Fibroblast of lung (primary cell): ENCODE measurements around the gene CTF1. TPM values are rescaled to one million over a fixed set of nuclear protein-coding genes. Genes with fewer than 3 reads are reported as not detected.
"Not testable (repeated sequence)": the region's sequence is repeated elsewhere in the genome, so short reads cannot be mapped to it uniquely, and the experiment has no call there.

Source experiments
- DNase-seq, 2 donors: peaks; one replicate each; pipeline versions ENCODE4 v3.0.0 to v3.0.0-alpha.2; 2010; ENCODE audit warnings: low read depth in 2 of 2
- H2AFZ ChIP-seq: 2 replicates; pipeline ENCODE4 v1.5.1; 2012; ENCODE audit warnings: low read length, control low read depth, inconsistent platforms
- H3K27ac ChIP-seq: 2 replicates; pipeline ENCODE4 v1.5.1; 2011; ENCODE audit warnings: low read length, control low read depth; ENCODE audit not compliant: insufficient read depth
- H3K27me3 ChIP-seq: 2 replicates; pipeline ENCODE4 v1.5.1; 2011; ENCODE audit warnings: mild to moderate bottlenecking, low read length; ENCODE audit not compliant: control insufficient read depth, insufficient read depth
- H3K36me3 ChIP-seq: 2 replicates; pipeline ENCODE4 v1.5.1; 2011; ENCODE audit warnings: low read length; ENCODE audit not compliant: control insufficient read depth, insufficient read depth
- H3K4me1 ChIP-seq: 2 replicates; pipeline ENCODE4 v1.5.1; 2011; ENCODE audit warnings: low read length; ENCODE audit not compliant: control insufficient read depth, insufficient read depth; ENCODE audit errors: extremely low read depth
- H3K4me2 ChIP-seq: 2 replicates; pipeline ENCODE4 v1.5.1; 2011; ENCODE audit warnings: low read length, control low read depth; ENCODE audit not compliant: insufficient read depth; ENCODE audit errors: extremely low read depth
- H3K4me3 ChIP-seq, 4 experiments: fragments of 200-600 bp in 1 of 4; sonication (generic) in 1 of 4; replicated peaks in 1 of 4; 2 replicates each; pipeline ENCODE4 v1.5.1; 2011 to 2016; ENCODE audit warnings: low read length in 4 of 4, low read depth in 3 of 4, mild to moderate bottlenecking in 3 of 4, control low read depth in 2 of 4, inconsistent platforms in 1 of 4, mixed read lengths in 1 of 4; ENCODE audit not compliant: insufficient read depth in 1 of 4; ENCODE audit errors: control extremely low read depth in 1 of 4
- H3K79me2 ChIP-seq: 2 replicates; pipeline ENCODE4 v1.5.1; 2012; ENCODE audit warnings: mild to moderate bottlenecking, low read length, inconsistent platforms; ENCODE audit not compliant: control insufficient read depth, insufficient read depth
- H3K9ac ChIP-seq: 2 replicates; pipeline ENCODE4 v1.5.1; 2011; ENCODE audit warnings: mild to moderate bottlenecking, low read length, control low read depth; ENCODE audit not compliant: insufficient read depth
- H3K9me3 ChIP-seq: 2 replicates; pipeline ENCODE4 v1.5.1; 2012; ENCODE audit warnings: low read depth, low read length; ENCODE audit not compliant: control insufficient read depth, insufficient read depth
- H4K20me1 ChIP-seq: 2 replicates; pipeline ENCODE4 v1.5.1; 2011; ENCODE audit warnings: low read length; ENCODE audit not compliant: control insufficient read depth, insufficient read depth; ENCODE audit errors: extremely low read depth
- EZH2 ChIP-seq: IDR thresholded peaks from 2 replicates; pipeline ENCODE4 v1.5.1; 2012; ENCODE audit warnings: low read length, control low read depth, mild to moderate bottlenecking; ENCODE audit errors: missing control alignments
- polyA plus RNA-seq, 2 donors: library from polyadenylated mRNA; depleted of rRNA in 1 of 2; stranded (reverse) in 1 of 2; unstranded in 1 of 2; fragments of >200 nt; gene quantifications; 2 replicates each; pipeline ENCODE4 v1.2.1, GENCODE V29; 2011 to 2012; ENCODE audit warnings: missing spikeins in 1 of 2
- total RNA-seq: library from RNA; depleted of rRNA; stranded (reverse); fragments of >200 nt; gene quantifications from 2 replicates; pipeline ENCODE4 v1.2.1, GENCODE V29; 2014
- TF ChIP-seq, protein P1 (sequence below), 2 donors: IDR thresholded peaks in 1 of 2; conservative IDR thresholded peaks in 1 of 2; 1 replicate in 1 of 2; 2 replicates in 1 of 2; pipeline ENCODE4 v1.5.1; 2011 to 2012; ENCODE audit warnings: low read length in 2 of 2, control low read depth in 1 of 2, inconsistent platforms in 1 of 2, low read depth in 1 of 2, mild to moderate bottlenecking in 1 of 2

CTF1 gene
- total and polyA plus RNA-seq, 2 donors (not counting 1 experiment from before 2014, with no cell fraction given): 5.3 to 8.8 TPM

DNA sequence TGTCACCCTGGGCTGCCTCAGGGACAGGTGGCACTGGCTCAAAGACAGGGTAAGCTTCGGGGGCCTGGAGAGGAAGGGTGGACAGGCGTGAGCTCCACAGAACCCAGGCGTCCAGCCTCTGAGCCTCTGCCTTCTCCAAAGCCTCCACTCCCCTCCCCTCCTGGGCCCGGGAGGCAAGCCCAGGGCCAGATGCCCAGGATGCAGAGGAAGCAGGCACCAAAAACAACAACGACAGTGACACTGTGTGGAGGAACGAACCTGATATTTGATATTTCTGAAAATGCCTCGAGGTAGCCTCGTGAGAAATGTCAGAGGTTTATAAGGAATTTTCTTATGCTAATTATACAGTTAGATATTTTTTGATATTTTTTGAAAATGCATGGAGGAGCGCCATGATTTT lies 8.5 kb upstream of the CTF1 start:
- H3K4me2 ChIP-seq: no peak overlapping the region
- peaks cover 12% of the 10 kb centered on the region for H3K36me3 ChIP-seq
- DNase-seq: no peak
- H2AFZ ChIP-seq: no peak overlapping the region
- H3K4me3 ChIP-seq: no peak overlapping the region
- no peak for TF ChIP-seq EZH2
- TF ChIP-seq, protein P1, sequence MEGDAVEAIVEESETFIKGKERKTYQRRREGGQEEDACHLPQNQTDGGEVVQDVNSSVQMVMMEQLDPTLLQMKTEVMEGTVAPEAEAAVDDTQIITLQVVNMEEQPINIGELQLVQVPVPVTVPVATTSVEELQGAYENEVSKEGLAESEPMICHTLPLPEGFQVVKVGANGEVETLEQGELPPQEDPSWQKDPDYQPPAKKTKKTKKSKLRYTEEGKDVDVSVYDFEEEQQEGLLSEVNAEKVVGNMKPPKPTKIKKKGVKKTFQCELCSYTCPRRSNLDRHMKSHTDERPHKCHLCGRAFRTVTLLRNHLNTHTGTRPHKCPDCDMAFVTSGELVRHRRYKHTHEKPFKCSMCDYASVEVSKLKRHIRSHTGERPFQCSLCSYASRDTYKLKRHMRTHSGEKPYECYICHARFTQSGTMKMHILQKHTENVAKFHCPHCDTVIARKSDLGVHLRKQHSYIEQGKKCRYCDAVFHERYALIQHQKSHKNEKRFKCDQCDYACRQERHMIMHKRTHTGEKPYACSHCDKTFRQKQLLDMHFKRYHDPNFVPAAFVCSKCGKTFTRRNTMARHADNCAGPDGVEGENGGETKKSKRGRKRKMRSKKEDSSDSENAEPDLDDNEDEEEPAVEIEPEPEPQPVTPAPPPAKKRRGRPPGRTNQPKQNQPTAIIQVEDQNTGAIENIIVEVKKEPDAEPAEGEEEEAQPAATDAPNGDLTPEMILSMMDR (conservative IDR thresholded peaks at IDR 0.05 in 1 of 2, IDR thresholded peaks at IDR 0.05 in 1 of 2; ENCODE audit: low read depth in 1 of 2, low read length in 2 of 2): no peak
- H3K4me1 ChIP-seq: peaks cover 2% of the 10 kb centered on the region
- H3K27me3 ChIP-seq: no peaks in the 10 kb centered on the region
- no peaks in the 10 kb centered on the region for H3K9me3 ChIP-seq
- no peak overlapping the region for H3K9ac ChIP-seq
- H4K20me1 ChIP-seq: no peaks in the 10 kb centered on the region
- H3K27ac ChIP-seq: no peak overlapping the region
- H3K79me2 ChIP-seq: peaks cover 5% of the 10 kb centered on the region

DNA sequence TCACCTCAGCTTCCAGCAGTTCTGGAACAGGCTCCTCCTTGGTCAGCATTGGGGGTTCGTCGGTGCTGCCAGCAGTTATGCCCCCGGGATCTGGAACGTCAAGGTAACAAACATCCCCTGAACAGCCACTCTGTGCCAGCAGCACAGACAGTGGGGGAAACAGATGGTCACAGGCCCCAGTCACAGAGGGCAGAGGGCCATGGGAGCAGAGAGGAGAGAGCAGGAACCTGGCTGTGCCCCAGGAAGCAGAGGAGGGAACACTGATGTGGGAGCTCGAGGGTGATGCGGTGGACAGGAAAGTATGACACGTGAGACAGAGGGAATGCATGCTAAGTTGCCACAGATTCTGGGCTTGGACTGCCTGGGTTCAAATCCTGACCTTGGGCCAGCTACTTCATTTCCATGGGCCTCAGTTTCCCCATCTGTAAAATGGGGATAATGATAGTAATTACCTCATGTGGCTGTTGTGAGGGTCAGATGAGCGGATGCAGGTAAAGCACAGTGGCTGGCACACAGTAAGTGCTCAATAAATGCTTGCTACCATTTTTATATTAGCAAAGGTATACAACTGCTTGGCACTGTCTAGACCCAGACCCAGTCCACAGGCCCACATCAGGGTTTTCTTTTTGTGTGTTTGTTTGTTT lies 7.4 kb upstream of the CTF1 start:
- Histone ChIP-seq H2AFZ (no peak overlapping the region), H3K79me2 (peaks cover 12% of the 10 kb centered on the region), H3K4me1 (peaks cover 3% of the 10 kb centered on the region), H3K9me3 (no peaks in the 10 kb centered on the region), H3K36me3 (peaks cover 12% of the 10 kb centered on the region), H3K9ac (no peak overlapping the region), H3K27ac (no peak overlapping the region), H3K27me3 (no peaks in the 10 kb centered on the region), H3K4me3 (no peak overlapping the region), H3K4me2 (no peak overlapping the region), H4K20me1 (no peaks in the 10 kb centered on the region)
- TF ChIP-seq, protein P1 (conservative IDR thresholded peaks at IDR 0.05 in 1 of 2, IDR thresholded peaks at IDR 0.05 in 1 of 2; ENCODE audit: low read depth in 1 of 2, low read length in 2 of 2): no peak
- no peak for TF ChIP-seq EZH2
- DNase-seq: no peak

DNA sequence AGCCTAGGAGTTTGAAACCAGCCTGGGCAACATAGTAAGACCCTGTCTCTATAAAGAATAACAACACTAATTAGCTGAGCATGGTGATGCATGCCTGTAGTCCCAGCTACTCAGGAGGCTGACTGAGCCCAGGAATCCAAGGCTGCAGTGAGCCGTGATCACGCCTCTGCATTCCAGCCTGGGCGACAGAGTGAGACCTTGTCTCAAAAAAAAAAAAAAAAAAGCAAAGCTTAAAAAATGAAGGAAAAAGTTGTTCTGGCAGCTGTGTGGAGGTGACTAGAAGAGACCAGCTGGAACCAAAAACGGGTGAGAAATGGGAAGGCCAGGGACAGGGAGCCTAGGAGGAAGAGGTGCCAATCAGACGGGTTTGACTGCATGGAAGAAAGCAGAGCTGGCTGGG lies 6.7 kb upstream of the CTF1 start:
- H2AFZ ChIP-seq: no peak overlapping the region
- H3K9ac ChIP-seq: no peak overlapping the region
- peaks cover 12% of the 10 kb centered on the region for H3K79me2 ChIP-seq
- H3K27ac ChIP-seq: no peak overlapping the region
- TF ChIP-seq, protein P1 (conservative IDR thresholded peaks at IDR 0.05 in 1 of 2, IDR thresholded peaks at IDR 0.05 in 1 of 2; ENCODE audit: low read depth in 1 of 2, low read length in 2 of 2): no peak
- TF ChIP-seq EZH2: no peak
- no peak overlapping the region for H3K4me2 ChIP-seq
- H3K4me3 ChIP-seq: no peak overlapping the region
- DNase-seq: peak in 1 of 2 donors; percentile 6
- peaks cover 9% of the 10 kb centered on the region for H3K4me1 ChIP-seq
- H3K36me3 ChIP-seq: peaks cover 12% of the 10 kb centered on the region
- H4K20me1 ChIP-seq: no peaks in the 10 kb centered on the region
- H3K27me3 ChIP-seq: no peaks in the 10 kb centered on the region
- H3K9me3 ChIP-seq: no peaks in the 10 kb centered on the region

DNA sequence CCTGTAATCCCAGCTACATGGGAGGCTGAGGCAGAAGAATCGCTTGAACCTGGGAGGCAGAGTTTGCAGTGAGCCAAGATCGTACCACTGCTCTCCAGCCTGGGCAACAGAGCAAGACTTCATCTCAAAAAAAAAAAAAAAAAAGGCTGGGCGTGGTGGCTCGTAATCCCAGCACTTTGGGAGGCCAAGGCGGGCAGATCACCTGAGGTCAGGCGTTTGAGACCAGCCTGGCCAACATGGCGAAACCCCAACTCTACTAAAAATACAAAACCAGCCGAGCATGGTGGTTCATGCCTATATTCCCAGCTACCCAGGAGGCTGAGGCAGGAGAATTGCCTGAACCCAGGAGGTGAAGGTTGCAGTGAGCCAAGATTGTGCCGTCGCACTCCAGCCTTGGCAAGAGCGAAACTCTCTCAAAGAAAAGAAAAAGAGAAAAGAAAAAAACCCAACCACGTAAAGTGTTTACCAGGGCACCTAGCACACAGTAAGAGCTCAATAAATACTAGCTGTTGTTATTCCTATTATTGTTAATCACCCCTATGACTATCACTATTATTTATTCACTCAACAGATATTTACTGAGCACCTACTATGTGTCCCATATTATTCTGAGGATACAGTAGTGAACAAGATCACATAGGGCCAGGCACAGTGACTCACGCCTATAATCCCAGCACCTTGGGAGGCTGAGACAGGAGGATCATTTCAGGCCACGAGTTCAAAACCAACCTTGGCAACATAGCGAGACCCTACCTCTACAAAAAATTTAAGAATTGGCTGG lies 5.2 kb upstream of the CTF1 start:
- not testable (repeated sequence) for H3K4me2 ChIP-seq, H4K20me1 ChIP-seq, H2AFZ ChIP-seq, DNase-seq, H3K9ac ChIP-seq, H3K27ac ChIP-seq, H3K9me3 ChIP-seq, H3K4me3 ChIP-seq, H3K27me3 ChIP-seq
- Histone ChIP-seq H3K4me1 (peaks cover 24% of the 10 kb centered on the region), H3K36me3 (peaks cover 12% of the 10 kb centered on the region), H3K79me2 (peaks cover 12% of the 10 kb centered on the region)
